HTR-8/SVneo (cell line): ENCODE results near the gene TSHZ1.

Experiments
- DNase-seq: peaks from one replicate; pipeline ENCODE4 v3.0.0; 2011; ENCODE audit warnings: low spot score, mixed read lengths; ENCODE audit not compliant: insufficient read length
- FAIRE-seq: peaks from 2 replicates; lab custom pipeline; 2011; peaks lifted over from hg19 to GRCh38; lab: Jason Lieb, UNC

TSHZ1 gene

DNA sequence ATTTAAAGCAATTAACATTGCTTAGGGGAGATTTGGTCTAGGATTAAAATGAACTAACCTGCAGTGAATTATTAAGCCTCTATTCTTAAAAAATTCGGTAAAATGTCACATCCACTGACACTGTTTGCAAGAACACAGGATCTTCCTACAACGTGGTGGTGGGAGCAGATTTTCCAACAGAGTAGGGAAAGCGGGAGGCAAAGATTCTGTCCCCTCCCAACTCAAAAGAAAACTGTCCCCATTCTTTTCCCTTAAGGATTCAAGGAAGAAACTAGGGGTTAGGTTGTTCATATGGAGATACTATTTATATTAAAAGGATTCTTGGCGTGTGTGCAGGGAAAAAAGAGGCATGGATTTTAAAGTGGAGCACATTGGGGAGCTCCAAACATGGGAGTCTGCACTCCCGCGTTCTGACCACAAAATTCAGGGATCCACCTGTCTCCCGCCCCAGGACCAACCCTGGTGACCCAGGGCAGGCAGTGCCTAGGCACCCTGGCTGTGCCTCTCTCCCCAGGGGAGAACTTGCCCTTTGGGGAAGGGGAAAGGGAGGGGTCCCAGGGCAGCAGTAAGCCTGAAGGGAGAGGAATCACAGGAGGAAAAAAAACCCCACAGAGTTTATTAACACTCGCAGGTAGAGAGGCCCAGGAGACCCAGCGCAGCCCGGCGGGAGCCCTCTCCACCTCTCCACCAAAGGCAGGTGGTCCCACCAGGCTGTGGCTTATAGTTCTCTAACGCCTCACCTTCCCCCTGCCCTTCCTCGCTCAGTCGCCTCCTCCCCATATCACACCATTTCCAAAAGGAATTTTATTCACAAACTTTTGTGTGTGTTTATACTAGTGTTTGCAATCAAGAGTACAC is 3.9 kb upstream of the TSHZ1 start:
- no peak for DNase-seq
- FAIRE-seq, result no peak

GRCh38 chr18:75207310-75208154 is 3.1 kb upstream of the TSHZ1 start:
- DNase-seq (no peak), FAIRE-seq (no peak)

DNA sequence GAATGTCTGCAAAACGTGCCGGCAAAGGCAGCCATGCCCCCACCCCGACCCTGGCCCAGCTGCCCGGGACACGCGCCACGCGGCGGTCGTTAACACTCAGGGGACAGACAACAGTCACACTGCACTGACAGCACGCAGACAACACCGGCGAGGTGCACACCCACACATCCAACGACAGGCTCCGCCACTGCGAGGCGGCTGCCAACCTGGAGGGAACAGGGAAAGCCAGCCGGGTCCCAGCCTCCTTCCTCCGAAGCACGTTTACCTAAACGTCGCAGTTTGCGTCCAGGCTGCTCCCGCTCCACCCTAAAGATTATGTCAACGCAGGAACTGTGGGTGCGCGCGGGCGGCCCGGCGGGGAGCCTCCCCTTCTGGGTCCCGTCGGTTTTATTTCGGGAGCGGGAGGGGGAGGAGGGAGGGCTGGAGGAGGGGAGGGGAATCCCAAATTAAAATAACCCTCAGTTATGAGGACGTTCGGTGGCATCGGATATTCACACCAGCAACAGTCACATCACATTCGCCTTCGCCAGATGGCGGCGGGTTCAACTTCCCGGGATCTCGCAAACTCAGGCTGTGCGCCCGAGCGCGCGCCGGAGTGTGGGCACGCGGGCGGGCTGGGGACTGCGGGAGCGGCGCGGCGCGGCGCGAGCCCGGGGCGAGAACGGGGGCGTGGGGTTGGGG is 2.3 kb upstream of the TSHZ1 start:
- DNase-seq, result no peak

GRCh38 chr18:75208836-75209128 is 1.8 kb upstream of the TSHZ1 start:
- DNase-seq, result no peak
- FAIRE-seq, result no peak

More for the DNA sequence above, 2.3 kb upstream of the TSHZ1 start:
- no peak for FAIRE-seq

DNA sequence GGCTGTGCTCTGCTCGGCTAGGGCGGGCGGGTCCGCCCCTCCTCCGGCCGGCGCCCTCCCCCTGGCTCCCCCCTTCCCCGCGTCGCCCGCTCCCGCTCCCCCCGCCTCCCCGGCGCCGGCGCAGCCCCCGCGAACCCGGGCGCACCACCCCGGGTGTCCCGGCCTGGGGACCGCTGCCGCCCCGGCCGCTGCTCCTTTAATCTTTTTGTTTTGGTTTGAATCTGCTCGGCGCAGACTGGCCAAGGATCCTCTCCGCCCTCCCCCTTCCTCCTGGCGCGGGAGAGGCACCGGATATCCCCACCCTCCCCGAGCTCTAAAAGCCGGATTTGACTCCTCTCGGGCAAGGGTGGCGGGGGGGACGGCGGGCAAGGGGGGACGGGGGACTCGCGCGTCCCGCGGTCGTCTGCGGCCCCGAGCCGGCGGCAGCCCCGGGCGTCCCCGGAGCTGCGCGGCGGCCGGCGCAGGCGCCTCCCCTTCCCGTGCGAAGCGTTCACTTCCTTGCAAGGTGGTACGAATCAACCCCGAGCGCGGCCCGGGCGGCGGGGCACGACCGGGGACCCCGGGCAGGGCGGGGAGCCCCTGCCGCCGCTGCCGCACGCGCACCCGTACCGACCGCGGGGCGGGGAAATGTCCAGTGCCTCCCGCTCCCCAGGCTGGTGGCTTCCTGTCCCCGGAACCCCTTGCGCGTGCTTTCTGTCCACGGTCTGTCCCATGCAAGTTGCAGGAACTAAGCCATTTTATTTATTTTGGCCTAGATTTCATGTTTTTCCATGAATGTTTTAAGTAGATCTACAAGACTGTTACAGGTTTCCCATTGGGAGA is 1.3 kb upstream of the TSHZ1 start, which contains the start of gene PTGR3:
Gene PTGR3 (minus strand): TSS at position 11 of the 822 bp plus-strand sequence. CDS start 81 bp downstream, outside the sequence.
- DNase-seq (peak; percentile 60), FAIRE-seq (no peak)

DNA sequence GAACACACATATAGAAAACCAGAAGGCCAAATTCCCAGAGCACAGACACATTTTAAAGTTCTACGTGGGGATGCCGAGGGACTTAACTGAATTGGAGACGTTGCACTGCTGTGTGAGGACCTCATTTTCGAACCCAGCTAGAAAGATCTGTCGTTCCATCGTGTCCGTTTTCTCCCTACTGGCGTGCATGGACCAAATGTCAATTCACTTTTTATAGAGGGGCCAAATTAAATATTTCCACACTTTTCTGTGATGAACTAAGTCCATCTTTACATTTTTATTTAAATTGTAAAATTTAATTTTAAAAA is 692 bp upstream of the TSHZ1 start:
- FAIRE-seq (no peak), DNase-seq (no peak)

DNA sequence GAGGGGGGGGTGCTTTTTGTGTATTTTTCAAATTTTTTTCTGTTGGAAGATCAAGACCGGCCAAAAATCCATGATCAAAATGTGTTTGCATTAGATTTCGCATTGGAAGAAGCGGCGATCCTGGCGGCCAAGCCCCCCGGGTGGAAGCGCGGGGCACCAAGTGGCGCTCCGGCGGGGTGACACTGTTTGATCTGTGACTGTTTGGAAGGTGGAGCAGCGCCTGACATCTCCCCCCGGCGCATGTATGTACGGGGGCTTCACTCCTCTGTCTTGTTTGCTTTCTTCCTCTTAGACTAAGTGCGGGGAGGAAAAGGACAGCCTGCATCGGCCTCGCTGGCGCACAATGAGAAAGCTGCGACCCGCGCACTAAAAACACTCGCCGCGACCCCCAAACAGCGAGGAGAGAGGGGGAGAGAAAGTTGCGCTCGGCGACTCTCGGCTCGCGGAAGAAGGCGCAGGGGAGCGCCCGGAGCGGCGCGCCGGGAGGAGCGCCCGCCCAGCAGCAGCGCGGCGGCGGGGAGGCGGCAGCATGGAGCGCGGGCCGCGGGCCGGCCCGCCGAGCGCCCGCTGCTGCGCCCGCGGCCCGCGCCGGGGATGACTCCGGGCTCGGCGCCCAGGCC is 515 bp downstream of the TSHZ1 start:
- no peak for FAIRE-seq
- no peak for DNase-seq

DNA sequence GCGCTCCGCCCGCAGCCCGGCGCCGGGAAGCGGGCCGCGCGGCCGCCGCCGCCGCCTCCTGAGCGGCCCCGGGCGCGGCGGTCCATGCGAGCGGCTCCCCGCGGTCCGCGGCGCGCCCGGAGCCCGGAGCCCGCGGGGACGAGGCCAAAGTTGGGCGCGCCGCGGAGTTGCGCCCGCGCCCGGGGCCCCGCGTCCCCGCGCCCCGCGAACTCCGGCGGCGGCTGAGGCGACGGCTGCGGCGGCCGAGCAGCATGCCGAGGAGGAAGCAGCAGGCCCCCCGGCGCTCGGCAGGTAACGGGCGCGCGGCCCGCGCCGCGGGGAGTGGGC is 992 bp downstream of the TSHZ1 start:
- DNase-seq (no peak), FAIRE-seq (no peak)

DNA sequence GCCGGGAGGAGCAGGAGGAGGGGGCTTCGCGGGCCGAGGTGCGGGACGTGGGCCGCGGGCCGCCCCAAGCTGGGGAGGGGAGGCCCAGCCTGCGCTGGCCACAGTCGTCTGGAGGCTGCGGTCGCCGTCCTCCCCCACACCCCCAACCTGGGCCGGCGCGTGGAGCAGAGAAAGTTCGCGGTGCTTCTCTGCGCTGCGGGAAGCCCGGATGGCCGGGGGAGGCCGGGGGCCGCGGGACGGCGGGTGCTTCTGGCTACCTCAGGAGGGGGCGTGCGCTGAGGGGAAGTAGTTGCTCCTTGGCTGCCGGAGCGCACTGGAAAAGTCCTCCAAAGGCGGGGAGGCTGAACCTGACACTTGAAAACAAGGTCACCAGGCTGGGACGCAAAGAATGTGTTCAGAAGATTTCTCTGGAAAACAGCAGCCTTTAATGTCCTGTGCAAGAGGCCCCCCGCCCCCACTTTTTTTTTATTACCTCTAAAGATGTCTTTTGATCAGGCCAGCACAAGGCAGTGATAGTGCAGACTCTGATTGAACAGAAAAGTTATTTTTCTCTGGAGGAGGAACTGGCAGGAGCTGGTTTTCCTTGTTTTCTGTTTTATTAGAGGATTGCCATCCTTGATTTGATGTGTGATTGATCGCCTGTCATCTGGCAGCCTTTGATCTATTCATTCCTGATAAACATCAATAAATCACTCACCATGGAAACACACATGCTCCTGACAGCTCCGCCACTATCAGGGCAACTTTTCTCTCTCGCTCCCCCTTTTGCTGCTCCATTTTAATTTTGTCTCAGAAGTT is 1.6 kb downstream of the TSHZ1 start:
- FAIRE-seq, result no peak
- DNase-seq, result no peak

- DNase-seq (no peak), FAIRE-seq (no peak)
These were observed 2.1 kb downstream of the TSHZ1 start for GRCh38 chr18:75212751-75213090.

DNA sequence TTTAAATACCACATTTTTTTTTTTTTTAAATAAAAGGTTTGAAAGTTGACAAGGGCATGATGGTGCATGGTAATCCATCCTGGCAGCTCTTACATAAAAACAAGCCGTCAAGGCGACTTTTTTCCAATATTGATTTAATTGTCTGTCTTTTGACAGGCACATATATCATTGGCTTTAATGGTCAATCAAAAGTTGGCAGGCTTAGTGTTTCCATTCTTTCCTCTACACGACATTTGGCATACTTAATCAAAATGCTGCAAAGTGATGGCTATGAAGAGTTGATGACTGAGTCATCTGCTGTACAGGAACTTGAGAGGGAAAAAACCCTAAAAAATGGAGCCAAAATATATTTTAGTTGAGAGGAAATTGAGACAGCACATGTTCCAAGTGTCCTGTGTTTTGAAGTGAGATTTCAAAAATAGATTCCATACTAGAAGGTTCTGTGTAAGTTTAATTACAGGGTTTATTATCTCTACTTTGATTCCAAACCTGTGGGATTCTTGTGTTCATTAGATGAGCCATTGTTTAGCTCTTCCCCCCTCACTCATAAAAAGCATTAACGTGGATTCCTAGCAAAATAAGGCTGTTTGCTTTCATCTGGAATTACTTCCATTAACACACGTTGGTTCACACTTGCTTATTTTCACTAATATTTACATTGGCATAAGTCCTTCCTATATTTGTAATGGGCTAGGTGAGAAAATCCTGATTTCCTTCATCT is 3.2 kb downstream of the TSHZ1 start:
- no peak for DNase-seq
- no peak for FAIRE-seq

DNA sequence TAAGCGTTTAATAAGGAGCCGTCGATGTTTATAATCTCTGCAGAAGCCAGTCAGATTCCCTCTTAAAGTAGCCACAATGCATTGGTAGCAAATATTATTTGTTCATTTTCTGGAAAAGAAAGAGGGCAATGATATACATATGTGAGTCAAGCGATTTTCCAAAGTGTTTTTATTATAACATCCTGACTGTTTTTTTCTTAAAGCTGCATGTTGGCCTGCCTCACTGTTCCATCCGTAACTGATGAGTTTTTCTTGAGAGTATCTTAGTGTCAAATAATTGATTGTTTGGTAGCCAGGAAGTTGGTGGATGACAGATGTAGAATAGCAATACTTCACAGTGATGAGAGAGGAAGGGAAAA is 3.7 kb downstream of the TSHZ1 start:
- no peak for DNase-seq
- no peak for FAIRE-seq

- no peak for FAIRE-seq
- DNase-seq, result no peak
These were observed 4.3 kb downstream of the TSHZ1 start for GRCh38 chr18:75214766-75215510.

GRCh38 chr18:75215663-75216062 is 5.1 kb downstream of the TSHZ1 start:
- FAIRE-seq (no peak), DNase-seq (no peak)

DNA sequence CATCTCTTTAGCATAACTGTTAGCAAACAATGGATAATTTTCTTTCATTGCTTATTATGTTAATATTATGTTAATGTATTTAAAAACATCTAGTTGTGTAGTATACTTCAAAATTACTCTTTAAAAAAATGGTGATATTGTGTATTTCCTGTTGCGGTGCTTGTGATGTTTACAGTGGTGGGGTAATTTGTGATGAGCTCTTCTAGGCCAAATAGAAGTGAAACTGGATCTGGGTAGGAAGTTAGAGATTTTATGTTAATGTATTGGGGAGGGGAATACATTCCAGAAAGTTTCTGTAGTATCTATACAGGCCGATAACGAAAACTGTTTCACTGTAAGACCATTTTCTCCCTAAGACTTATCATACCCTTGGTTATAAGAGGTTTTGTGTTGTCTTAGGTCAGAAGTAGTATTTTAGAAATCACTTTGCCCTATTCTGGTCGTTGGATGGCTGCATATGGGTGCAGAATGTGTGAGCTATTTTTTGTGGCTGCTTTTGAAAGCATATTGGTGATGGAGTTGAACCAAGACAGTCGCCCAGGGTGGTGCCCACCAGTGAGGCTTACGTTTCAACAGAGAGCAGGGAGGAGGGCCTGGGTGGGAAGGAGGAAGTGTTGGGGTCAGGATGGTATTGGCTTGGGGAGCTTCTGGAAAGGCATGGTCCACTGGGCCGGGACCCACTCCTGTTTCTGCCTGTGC is 5.8 kb downstream of the TSHZ1 start:
- FAIRE-seq (no peak), DNase-seq (no peak)

DNA sequence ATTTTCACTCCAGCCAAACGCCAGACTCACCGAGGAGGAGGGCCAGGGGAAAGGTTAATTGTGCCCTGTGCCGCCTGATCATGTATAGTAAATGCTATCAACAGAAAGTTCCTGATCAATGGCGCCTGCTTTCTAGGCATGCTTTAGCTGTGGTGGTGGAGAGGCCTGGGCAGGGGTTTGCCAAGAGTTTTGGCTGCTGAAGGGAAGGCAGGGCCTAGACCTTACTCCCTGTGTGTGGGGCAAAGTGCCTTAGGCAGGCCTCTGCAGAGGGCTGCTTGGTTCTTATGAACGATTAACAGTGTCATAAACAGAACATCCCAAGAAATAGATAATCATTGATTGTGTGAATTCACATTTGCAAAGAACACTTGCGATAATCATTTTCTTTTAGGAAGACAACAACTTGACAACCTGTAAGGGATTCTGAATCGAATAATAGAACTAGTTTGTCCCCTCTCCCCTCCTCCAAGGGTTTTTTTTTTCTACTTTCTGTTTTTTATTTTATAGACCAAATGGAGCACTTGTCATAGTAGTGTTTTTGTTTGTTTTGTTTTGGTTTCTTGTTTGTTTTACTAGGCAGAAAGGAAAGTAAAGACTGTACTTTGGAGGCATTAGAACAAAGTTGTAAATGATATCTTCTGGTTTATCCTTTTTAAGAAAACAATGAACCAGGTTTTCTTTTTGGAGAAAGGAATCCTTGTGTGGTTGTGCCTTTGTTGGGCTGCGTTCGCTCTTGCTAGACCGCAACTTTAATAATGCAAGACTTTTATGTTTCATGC is 6.5 kb downstream of the TSHZ1 start:
- FAIRE-seq, result no peak
- no peak for DNase-seq
